ENCODE results near the gene AHRR.

AHRR gene

DNA sequence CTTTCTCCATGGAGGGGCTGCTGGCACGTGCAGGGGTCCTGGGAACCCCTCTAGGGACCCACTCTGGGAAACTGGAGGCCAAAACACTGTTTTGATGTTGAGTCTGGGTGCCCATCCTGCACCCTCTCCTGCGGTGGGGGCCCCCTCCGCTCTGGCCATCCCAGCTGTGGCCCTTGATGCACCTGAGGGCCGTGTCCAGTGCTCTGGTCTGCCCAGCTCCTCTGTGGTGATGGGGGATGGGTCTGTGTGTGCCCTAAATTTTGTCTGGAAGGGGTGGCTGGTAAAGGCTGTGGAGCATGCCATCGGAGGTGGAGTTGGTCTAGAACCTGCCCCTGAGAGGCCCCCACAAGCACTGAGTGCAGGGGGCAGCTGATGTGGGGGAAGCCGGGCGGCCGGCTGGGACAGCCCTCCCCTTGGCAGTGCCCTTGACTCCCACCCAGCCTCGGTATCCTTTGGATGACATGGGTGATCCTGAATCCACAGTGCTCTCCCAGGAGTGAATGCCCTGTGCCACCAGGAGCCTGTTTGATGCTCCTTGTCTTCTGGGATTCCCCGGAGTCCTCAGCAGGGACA is 26.3 kb downstream of the AHRR start:
- DNase-seq (ENCODE audit: low spot score), result no peak

DNA sequence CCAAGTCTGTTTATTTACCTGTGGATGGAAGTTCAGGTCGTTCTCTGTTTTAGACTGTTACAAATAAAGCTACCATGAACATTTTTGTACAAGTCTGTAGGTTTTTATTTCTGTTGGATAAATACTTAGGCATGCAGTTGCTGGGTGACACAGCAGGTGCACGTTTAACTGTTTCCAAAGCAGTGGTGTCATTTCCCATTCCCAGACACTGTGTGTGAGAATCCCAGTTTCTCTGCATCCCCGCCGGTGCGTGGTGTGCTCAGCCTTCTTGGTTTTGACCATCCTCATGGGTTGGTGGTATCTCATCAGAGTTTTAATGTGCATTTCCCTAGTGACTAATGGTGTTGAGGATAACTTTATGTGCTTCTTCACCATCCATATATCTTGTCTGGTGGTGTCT is 27.2 kb downstream of the AHRR start:
- DNase-seq (ENCODE audit: low spot score), result no peak

DNA sequence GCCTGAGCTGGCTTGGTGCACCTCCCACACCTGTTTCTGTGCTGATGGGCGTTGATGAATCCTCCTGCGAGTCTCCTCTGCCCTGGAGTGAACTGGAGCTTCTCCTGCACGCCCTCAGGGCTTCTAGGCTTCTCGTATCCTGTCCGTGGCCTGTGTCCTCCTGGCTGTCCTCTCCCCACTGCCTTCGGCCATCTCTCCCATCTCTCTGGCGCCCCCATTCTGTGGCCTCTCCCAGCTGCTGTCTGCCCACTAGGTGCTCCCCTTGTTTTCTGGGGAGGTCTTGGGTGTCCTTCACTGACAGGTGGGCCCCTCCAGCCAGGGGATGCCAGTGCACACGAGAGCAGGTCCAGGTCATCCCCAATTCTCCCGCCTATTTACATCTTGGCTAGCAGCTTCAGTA is 28.8 kb downstream of the AHRR start:
- no peak for DNase-seq (ENCODE audit: low spot score)

DNA sequence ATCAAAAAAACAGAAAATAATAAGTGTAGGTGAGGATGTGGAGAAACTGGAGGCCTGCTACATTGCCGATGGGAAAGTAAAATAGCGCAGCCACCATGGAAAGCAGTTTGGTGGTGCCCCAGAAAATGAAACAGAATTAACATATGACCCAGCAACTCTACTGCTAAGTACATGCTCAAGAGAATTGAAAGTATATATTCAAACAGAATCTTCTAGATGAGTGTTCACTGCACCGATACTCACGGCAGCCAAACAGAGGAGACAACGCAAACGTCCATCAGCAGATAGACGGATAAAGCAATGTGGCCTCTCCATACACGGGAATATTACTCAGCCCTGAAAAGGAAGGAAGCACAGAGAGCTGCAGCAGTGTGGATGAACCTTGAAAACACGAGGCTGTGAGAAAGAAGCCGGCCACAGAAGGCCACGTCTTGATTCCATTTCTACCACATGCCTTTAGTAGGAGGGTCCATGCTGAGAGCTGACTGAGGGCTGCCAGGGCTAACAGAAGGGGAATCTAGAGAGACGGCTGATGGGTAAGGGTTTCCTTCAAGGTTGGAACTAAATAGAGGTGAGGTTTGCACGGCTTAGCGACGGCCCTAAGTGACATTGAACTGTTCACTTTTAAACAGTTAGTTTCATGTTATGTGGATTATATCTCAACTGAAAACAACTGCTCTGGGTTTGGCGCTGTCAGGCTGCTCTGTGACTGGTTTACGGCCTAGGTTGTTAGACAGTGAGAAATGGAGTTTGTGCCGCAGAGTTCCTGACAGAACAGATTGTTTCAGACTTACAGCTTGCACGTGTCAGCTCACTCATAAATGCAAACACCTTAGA is 29.8 kb downstream of the AHRR start:
- no peak for DNase-seq (ENCODE audit: low spot score)

DNA sequence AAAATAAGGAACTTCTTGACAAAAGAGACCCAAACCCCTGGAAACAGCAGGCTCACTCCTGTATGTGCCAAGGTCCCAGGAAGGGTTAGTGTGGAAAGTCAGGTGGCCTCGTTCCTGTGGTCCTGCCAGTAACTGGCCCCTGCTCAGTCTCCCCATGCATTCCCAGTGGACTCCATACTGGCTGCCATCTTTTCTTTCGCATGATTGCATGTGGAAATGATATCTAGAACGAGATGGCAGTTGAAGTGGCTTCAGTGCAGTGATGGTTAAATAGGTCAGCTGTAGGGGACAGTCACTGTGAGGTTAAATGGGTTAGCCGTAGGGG is 30.4 kb downstream of the AHRR start:
- no peak for DNase-seq (ENCODE audit: low spot score)

DNA sequence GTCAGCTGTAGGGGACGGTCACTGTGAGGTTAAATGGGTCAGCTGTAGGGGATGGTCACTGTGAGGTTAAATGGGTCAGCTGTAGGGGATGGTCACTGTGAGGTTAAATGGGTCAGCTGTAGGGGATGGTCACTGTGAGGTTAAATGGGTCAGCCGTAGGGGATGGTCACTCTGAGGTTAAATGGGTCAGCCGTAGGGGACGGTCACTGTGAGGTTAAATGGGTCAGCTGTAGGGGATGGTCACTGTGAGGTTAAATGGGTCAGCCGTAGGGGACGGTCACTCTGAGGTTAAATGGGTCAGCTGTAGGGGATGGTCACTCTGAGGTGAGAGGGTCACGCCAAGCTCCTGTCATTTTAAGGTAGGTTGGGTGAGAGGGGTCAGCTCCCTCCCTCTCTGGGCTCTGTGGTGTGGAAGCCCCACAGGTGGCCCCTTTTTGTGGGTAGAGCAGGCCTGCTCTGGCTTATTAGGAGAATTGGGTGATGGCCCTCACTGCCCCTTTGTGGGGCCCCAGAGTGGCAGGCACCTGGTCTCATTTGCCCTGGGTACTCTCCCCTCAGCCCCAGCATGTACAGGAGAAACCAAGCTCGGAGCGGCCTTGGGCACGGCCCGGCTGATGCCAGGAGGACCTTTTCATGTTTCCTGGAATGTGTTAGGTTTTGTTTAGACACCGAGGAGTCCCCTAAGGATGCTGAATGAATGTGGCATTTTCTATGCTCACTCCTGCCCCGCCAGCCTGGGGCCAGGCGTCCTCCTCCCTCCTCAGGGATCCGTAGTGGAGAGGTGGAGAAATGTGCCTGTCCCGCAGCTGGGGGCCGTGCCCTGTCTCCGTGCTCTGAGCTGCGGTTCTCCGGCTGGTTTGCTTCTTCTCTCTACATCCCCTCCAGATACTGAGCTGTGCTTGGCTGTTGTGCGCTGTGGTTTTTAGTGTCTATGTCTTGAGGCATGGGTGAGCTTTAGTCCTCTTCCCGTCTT is 31.4 kb downstream of the AHRR start:
- DNase-seq (ENCODE audit: low spot score), result no peak

GRCh38 chr5:353612-354580 is 32.4 kb downstream of the AHRR start:
- DNase-seq (ENCODE audit: low spot score), result no peak

- DNase-seq (ENCODE audit: low spot score), result no peak
Measured at GRCh38 chr5:354581-355378, 33.3 kb downstream of the AHRR start.

DNA sequence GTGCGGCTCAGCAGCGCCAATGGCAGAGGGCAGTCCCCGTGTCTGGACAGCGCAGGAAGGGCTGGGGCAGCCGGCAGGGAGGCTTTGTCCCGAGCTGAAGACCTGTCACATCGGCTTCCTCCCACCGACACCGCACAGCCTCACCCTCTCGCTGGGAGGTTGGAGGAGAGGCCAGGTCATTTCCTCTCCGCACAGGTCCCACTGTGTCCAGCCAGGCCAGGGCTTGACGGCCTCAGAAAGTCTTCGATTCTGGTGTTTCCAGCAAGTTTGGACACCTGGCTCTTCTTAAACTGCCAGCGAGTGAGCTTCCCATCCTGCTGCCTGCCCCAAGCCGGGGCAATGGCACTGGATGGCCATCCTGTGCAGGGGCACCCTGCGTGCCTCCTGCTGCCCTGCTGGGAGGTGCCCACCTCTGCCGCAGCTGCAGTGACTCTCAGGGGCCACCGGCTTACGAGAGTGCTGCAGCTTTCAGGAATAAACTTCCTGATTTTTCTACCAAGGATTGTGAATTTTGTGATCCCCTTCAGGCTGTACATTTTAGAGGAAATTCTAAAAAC is 33.9 kb downstream of the AHRR start:
- DNase-seq (ENCODE audit: low spot score), result no peak

GRCh38 chr5:355958-356357 is 34.4 kb downstream of the AHRR start:
- no peak for DNase-seq (ENCODE audit: low spot score)

GRCh38 chr5:359301-359897 is 37.9 kb downstream of the AHRR start:
- DNase-seq (ENCODE audit: low spot score), result no peak

- DNase-seq (ENCODE audit: low spot score), result no peak
Measured at GRCh38 chr5:360257-361027, 38.9 kb downstream of the AHRR start.

- DNase-seq (ENCODE audit: low spot score), result no peak
Measured at GRCh38 chr5:362189-362588, 40.7 kb downstream of the AHRR start.

- no peak for DNase-seq (ENCODE audit: low spot score)
Measured at GRCh38 chr5:362978-363765, 41.7 kb downstream of the AHRR start.

- DNase-seq (ENCODE audit: low spot score), result no peak
Measured at GRCh38 chr5:364497-364896, 43.0 kb downstream of the AHRR start.

DNA sequence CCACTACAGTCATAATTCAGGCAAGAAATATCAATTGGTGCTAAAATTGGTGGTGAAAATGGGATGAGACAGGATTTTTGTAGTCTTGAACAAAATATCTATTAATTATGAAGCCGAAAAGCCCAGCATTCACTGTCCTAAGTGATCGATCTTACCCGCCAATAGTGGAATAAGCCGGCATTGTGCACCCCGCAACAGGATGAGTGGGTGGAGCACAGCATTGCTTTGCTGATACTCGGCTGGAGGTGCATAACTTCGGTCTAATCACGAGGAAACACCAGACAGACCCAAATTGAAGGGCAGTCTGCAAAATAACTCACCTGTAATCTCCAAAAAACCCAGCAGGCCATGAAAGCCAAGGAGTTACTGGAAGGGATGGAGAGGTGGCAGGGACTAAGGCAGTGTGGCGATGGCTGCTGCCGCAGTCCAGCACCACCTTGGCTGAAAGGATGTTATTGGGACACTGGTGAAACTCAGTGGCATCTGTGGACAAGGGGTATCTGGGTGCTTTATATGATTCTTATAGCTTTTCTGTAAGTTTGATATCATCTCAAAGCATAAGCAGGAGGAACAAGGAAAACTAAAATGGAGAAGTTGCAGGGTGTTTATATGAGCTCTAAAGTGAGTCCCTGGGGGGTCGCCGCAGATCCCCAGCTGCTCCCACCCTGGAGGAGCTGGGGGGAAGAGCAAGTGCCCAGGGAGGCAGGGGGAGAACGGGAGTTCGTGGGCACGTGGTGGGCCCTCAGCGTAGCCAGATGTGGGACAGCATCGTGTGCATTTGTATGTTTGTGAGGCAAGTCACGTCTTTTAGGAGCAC is 45.2 kb downstream of the AHRR start:
- no peak for DNase-seq (ENCODE audit: low spot score)

GRCh38 chr5:367358-368130 is 46.0 kb downstream of the AHRR start:
- DNase-seq (ENCODE audit: low spot score), result no peak
